Stimulated activated CD8-positive, alpha-beta memory T cell treated with anti-CD3 and anti-CD28 coated beads, Interleukin-7, amount 100 ng/mL, for 4 hours (primary cell): ENCODE data around the gene FAM90A1.
"Not testable (repeated sequence)": the region's sequence is repeated elsewhere in the genome, so short reads cannot be mapped to it uniquely, and the experiment has no call there.

Experiments used
- DNase-seq, 2 donors: peaks; one replicate each; pipeline ENCODE4 v3.0.0-alpha.2; 2020; ENCODE audit warnings: low read depth in 2 of 2

Gene FAM90A1

GRCh38 chr12:8172911-8173310 is 54.5 kb downstream of the FAM90A1 start:
- DNase-seq = not testable (repeated sequence)
